ENCODE results near the gene HYI.
A peak's percentile ranks its signal among the peaks of the same experiment; 100 is the strongest.
"Not testable (repeated sequence)": the region's sequence is repeated elsewhere in the genome, so short reads cannot be mapped to it uniquely, and the experiment has no call there.

The HYI gene, protein sequence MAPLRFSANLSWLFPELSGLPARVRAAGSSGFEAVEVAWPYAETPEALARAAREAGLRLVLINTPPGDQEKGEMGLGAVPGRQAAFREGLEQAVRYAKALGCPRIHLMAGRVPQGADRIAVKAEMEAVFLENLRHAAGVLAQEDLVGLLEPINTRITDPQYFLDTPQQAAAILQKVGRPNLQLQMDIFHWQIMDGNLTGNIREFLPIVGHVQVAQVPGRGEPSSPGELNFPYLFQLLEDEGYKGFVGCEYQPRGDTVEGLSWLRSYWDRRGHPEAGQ

GRCh38 chr1:43453442-43454269, at the start of gene HYI:
TSS of gene HYI (minus strand) at chr1:43453931. CDS start at chr1:43453793, 138 bp downstream.
- Histone ChIP-seq H3K27ac (ENCODE audit: low read depth, low read length) (peak within 1 kb of the TSS; percentile 63), H3K9me3 (ENCODE audit: control insufficient read depth in 5 of 5, low read length in 5 of 5) (no peaks in the 10 kb centered on the region)

DNA sequence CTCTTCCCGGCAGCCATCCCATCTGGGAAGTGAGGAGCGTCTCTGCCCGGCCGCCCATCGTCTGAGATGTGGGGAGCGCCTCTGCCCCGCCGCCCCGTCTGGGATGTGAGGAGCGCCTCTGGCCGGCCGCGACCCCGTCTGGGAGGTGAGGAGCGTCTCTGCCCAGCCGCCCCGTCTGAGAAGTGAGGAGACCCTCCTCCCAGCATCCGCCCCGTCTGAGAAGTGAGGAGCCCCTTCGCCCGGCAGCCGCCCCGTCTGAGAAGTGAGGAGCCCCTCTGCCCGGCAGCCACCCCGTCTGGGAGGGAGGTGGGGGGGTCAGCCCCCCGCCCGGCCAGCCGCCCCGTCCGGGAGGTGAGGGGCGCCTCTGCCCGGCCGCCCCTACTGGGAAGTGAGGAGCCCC, 48.1 kb upstream of the HYI start:
- not testable (repeated sequence) for H3K4me1 ChIP-seq (ENCODE audit: control insufficient read depth in 5 of 5, insufficient read depth in 5 of 5, low read length in 5 of 5); H3K27me3 ChIP-seq (ENCODE audit: control insufficient read depth in 5 of 5, insufficient read depth in 4 of 5, low read length in 5 of 5); H3K36me3 ChIP-seq (ENCODE audit: control insufficient read depth in 5 of 5, insufficient read depth in 5 of 5, low read length in 5 of 5); H3K4me3 ChIP-seq (ENCODE audit: low read depth in 1 of 5, low read length in 5 of 5); H3K27ac ChIP-seq (ENCODE audit: low read depth, low read length); H3K9ac ChIP-seq (ENCODE audit: low read length in 5 of 5); H3K9me3 ChIP-seq (ENCODE audit: control insufficient read depth in 5 of 5, low read length in 5 of 5)

More at GRCh38 chr1:43453442-43454269, at the start of gene HYI:
- Histone ChIP-seq H3K36me3 (ENCODE audit: control insufficient read depth in 5 of 5, insufficient read depth in 5 of 5, low read length in 5 of 5) (peaks cover 0 to 38% (median 35%) of the 10 kb centered on the region in 5 donors), H3K9ac (ENCODE audit: low read length in 5 of 5) (peak within 1 kb of the TSS in 4 of 5 donors; percentile 57 to 73 (median 70)), H3K4me3 (ENCODE audit: low read depth in 1 of 5, low read length in 5 of 5) (peak within 1 kb of the TSS; percentile 58 to 84 (median 71)), H3K27me3 (ENCODE audit: control insufficient read depth in 5 of 5, insufficient read depth in 4 of 5, low read length in 5 of 5) (no peaks in the 10 kb centered on the region), H3K4me1 (ENCODE audit: control insufficient read depth in 5 of 5, insufficient read depth in 5 of 5, low read length in 5 of 5) (peaks cover 0 to 44% (median 31%) of the 10 kb centered on the region in 5 donors)

DNA sequence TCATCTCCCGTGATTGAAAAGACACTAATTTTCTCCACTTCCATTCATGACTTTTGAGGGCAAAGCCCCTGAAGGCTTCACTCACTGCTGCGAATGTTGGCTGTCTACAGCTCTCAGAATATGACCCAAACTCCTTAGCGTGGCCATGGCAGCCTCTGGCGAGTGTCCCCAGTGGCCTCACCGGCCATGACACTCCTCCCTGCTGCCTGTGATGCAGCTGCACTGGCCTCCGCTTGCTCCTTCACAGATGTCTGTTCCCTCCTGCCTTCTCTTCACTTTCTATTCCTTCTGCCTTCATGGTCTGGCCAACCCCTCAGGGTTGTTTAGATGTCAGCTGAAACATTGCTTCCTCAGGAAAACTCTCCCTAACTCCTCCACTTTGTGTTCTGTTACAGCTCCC, 46.2 kb upstream of the HYI start:
- Histone ChIP-seq H3K27ac (ENCODE audit: low read depth, low read length) (no peak overlapping the region), H3K4me1 (ENCODE audit: control insufficient read depth in 5 of 5, insufficient read depth in 5 of 5, low read length in 5 of 5) (no peaks in the 10 kb centered on the region)

GRCh38 chr1:43495204-43495603, 41.5 kb upstream of the HYI start:
- H3K9me3 ChIP-seq (ENCODE audit: control insufficient read depth in 5 of 5, low read length in 5 of 5): peaks cover 0 to 14% (median 6%) of the 10 kb centered on the region in 5 donors
- H3K9ac ChIP-seq (ENCODE audit: low read length in 5 of 5): no peak overlapping the region
- no peak overlapping the region for H3K27ac ChIP-seq (ENCODE audit: low read depth, low read length)
- H3K4me3 ChIP-seq (ENCODE audit: low read depth in 1 of 5, low read length in 5 of 5): no peak overlapping the region
- peaks cover 0 to 18% (median 14%) of the 10 kb centered on the region in 5 donors for H3K4me1 ChIP-seq (ENCODE audit: control insufficient read depth in 5 of 5, insufficient read depth in 5 of 5, low read length in 5 of 5)
- H3K36me3 ChIP-seq (ENCODE audit: control insufficient read depth in 5 of 5, insufficient read depth in 5 of 5, low read length in 5 of 5): no peaks in the 10 kb centered on the region
- H3K27me3 ChIP-seq (ENCODE audit: control insufficient read depth in 5 of 5, insufficient read depth in 4 of 5, low read length in 5 of 5): no peaks in the 10 kb centered on the region

More for the DNA sequence above, 46.2 kb upstream of the HYI start:
- Histone ChIP-seq H3K9ac (ENCODE audit: low read length in 5 of 5) (no peak overlapping the region), H3K9me3 (ENCODE audit: control insufficient read depth in 5 of 5, low read length in 5 of 5) (no peaks in the 10 kb centered on the region), H3K27me3 (ENCODE audit: control insufficient read depth in 5 of 5, insufficient read depth in 4 of 5, low read length in 5 of 5) (no peaks in the 10 kb centered on the region), H3K36me3 (ENCODE audit: control insufficient read depth in 5 of 5, insufficient read depth in 5 of 5, low read length in 5 of 5) (no peaks in the 10 kb centered on the region), H3K4me3 (ENCODE audit: low read depth in 1 of 5, low read length in 5 of 5) (no peak overlapping the region)

GRCh38 chr1:43493661-43494450, 40.1 kb upstream of the HYI start:
- H3K9ac ChIP-seq (ENCODE audit: low read length in 5 of 5): peak overlapping the region in 2 of 5 donors; percentile 21 to 36
- no peaks in the 10 kb centered on the region for H3K36me3 ChIP-seq (ENCODE audit: control insufficient read depth in 5 of 5, insufficient read depth in 5 of 5, low read length in 5 of 5)
- no peak overlapping the region for H3K4me3 ChIP-seq (ENCODE audit: low read depth in 1 of 5, low read length in 5 of 5)
- no peaks in the 10 kb centered on the region for H3K27me3 ChIP-seq (ENCODE audit: control insufficient read depth in 5 of 5, insufficient read depth in 4 of 5, low read length in 5 of 5)
- H3K9me3 ChIP-seq (ENCODE audit: control insufficient read depth in 5 of 5, low read length in 5 of 5): peaks cover 0 to 16% (median 8%) of the 10 kb centered on the region in 5 donors
- peak overlapping the region; percentile 35 for H3K27ac ChIP-seq (ENCODE audit: low read depth, low read length)
- peaks cover 0 to 18% (median 14%) of the 10 kb centered on the region in 5 donors for H3K4me1 ChIP-seq (ENCODE audit: control insufficient read depth in 5 of 5, insufficient read depth in 5 of 5, low read length in 5 of 5)

- Histone ChIP-seq H3K9me3 (ENCODE audit: control insufficient read depth in 5 of 5, low read length in 5 of 5) (peaks cover 0 to 19% (median 15%) of the 10 kb centered on the region in 5 donors), H3K36me3 (ENCODE audit: control insufficient read depth in 5 of 5, insufficient read depth in 5 of 5, low read length in 5 of 5) (no peaks in the 10 kb centered on the region), H3K9ac (ENCODE audit: low read length in 5 of 5) (no peak overlapping the region), H3K27me3 (ENCODE audit: control insufficient read depth in 5 of 5, insufficient read depth in 4 of 5, low read length in 5 of 5) (no peaks in the 10 kb centered on the region), H3K4me1 (ENCODE audit: control insufficient read depth in 5 of 5, insufficient read depth in 5 of 5, low read length in 5 of 5) (peaks cover 0 to 18% (median 14%) of the 10 kb centered on the region in 5 donors), H3K27ac (ENCODE audit: low read depth, low read length) (no peak overlapping the region), H3K4me3 (ENCODE audit: low read depth in 1 of 5, low read length in 5 of 5) (no peak overlapping the region)
These were observed 39.1 kb upstream of the HYI start for GRCh38 chr1:43492826-43493225.

- no peak overlapping the region for H3K4me3 ChIP-seq (ENCODE audit: low read depth in 1 of 5, low read length in 5 of 5)
- no peak overlapping the region for H3K9ac ChIP-seq (ENCODE audit: low read length in 5 of 5)
- peaks cover 0 to 22% (median 17%) of the 10 kb centered on the region in 5 donors for H3K9me3 ChIP-seq (ENCODE audit: control insufficient read depth in 5 of 5, low read length in 5 of 5)
- peaks cover 0 to 18% (median 14%) of the 10 kb centered on the region in 5 donors for H3K4me1 ChIP-seq (ENCODE audit: control insufficient read depth in 5 of 5, insufficient read depth in 5 of 5, low read length in 5 of 5)
- H3K27ac ChIP-seq (ENCODE audit: low read depth, low read length): no peak overlapping the region
- H3K27me3 ChIP-seq (ENCODE audit: control insufficient read depth in 5 of 5, insufficient read depth in 4 of 5, low read length in 5 of 5): no peaks in the 10 kb centered on the region
- no peaks in the 10 kb centered on the region for H3K36me3 ChIP-seq (ENCODE audit: control insufficient read depth in 5 of 5, insufficient read depth in 5 of 5, low read length in 5 of 5)
These were observed 37.3 kb upstream of the HYI start for GRCh38 chr1:43491061-43491460.

GRCh38 chr1:43488165-43488564, 34.4 kb upstream of the HYI start:
- H3K27ac ChIP-seq (ENCODE audit: low read depth, low read length): no peak overlapping the region
- no peak overlapping the region for H3K9ac ChIP-seq (ENCODE audit: low read length in 5 of 5)
- peaks cover 0 to 22% (median 17%) of the 10 kb centered on the region in 5 donors for H3K9me3 ChIP-seq (ENCODE audit: control insufficient read depth in 5 of 5, low read length in 5 of 5)
- no peaks in the 10 kb centered on the region for H3K36me3 ChIP-seq (ENCODE audit: control insufficient read depth in 5 of 5, insufficient read depth in 5 of 5, low read length in 5 of 5)
- H3K4me3 ChIP-seq (ENCODE audit: low read depth in 1 of 5, low read length in 5 of 5): no peak overlapping the region
- H3K4me1 ChIP-seq (ENCODE audit: control insufficient read depth in 5 of 5, insufficient read depth in 5 of 5, low read length in 5 of 5): peaks cover 0 to 5% (median 4%) of the 10 kb centered on the region in 5 donors
- no peaks in the 10 kb centered on the region for H3K27me3 ChIP-seq (ENCODE audit: control insufficient read depth in 5 of 5, insufficient read depth in 4 of 5, low read length in 5 of 5)

- Histone ChIP-seq H3K36me3 (ENCODE audit: control insufficient read depth in 5 of 5, insufficient read depth in 5 of 5, low read length in 5 of 5) (no peaks in the 10 kb centered on the region), H3K4me3 (ENCODE audit: low read depth in 1 of 5, low read length in 5 of 5) (no peak overlapping the region), H3K9ac (ENCODE audit: low read length in 5 of 5) (no peak overlapping the region), H3K27me3 (ENCODE audit: control insufficient read depth in 5 of 5, insufficient read depth in 4 of 5, low read length in 5 of 5) (no peaks in the 10 kb centered on the region), H3K27ac (ENCODE audit: low read depth, low read length) (no peak overlapping the region), H3K9me3 (ENCODE audit: control insufficient read depth in 5 of 5, low read length in 5 of 5) (peaks cover 0 to 14% (median 6%) of the 10 kb centered on the region in 5 donors), H3K4me1 (ENCODE audit: control insufficient read depth in 5 of 5, insufficient read depth in 5 of 5, low read length in 5 of 5) (no peaks in the 10 kb centered on the region)
These were observed 30.6 kb upstream of the HYI start for GRCh38 chr1:43484367-43484766.

Measured in subcutaneous abdominal adipose tissue (tissue), 5 donors.